ENCODE measurements around the gene NELL2.

GRCh38 chr12:44462729-44463128, 413.4 kb downstream of the NELL2 start:
- TF ChIP-seq CTCF (conservative IDR thresholded peaks at IDR 0.05; ENCODE audit: low read length) (no peak), EZH2phosphoT487 (IDR thresholded peaks at IDR 0.05; ENCODE audit: borderline replicate concordance, low read depth, low read length) (no peak)

Data from OCI-LY7 (cell line).